H54 (cell line): ENCODE data around the gene TAT.
"Not testable (repeated sequence)": the region's sequence is repeated elsewhere in the genome, so short reads cannot be mapped to it uniquely, and the experiment has no call there.

ENCODE experiments used
- DNase-seq: peaks from one replicate; pipeline ENCODE4 v3.0.0; 2011; ENCODE audit warnings: low spot score, mixed read lengths; ENCODE audit not compliant: insufficient read length
- FAIRE-seq: peaks from 3 replicates; lab custom pipeline; 2011; peaks lifted over from hg19 to GRCh38; lab: Jason Lieb, UNC
- POLR2A ChIP-seq: IDR thresholded peaks from 2 replicates; pipeline ENCODE4 v1.6.1; 2011; ENCODE audit warnings: low read depth, mild to moderate bottlenecking, low read length

TAT gene

GRCh38 chr16:71593048-71593999 lies 16.4 kb upstream of the TAT start:
- TF ChIP-seq POLR2A = no peak
- FAIRE-seq (no peak), DNase-seq (no peak)

GRCh38 chr16:71591917-71592316 lies 15.0 kb upstream of the TAT start:
- DNase-seq (no peak), FAIRE-seq (no peak)

GRCh38 chr16:71590584-71590983 lies 13.7 kb upstream of the TAT start:
- FAIRE-seq = no peak
- DNase-seq = no peak
- TF ChIP-seq POLR2A = no peak

More at GRCh38 chr16:71591917-71592316, 15.0 kb upstream of the TAT start:
- TF ChIP-seq POLR2A = no peak

GRCh38 chr16:71590071-71590470 lies 13.2 kb upstream of the TAT start:
- not testable (repeated sequence) for FAIRE-seq, DNase-seq

- FAIRE-seq, DNase-seq: not testable (repeated sequence)
Measured at GRCh38 chr16:71589334-71589733, 12.4 kb upstream of the TAT start.

DNA sequence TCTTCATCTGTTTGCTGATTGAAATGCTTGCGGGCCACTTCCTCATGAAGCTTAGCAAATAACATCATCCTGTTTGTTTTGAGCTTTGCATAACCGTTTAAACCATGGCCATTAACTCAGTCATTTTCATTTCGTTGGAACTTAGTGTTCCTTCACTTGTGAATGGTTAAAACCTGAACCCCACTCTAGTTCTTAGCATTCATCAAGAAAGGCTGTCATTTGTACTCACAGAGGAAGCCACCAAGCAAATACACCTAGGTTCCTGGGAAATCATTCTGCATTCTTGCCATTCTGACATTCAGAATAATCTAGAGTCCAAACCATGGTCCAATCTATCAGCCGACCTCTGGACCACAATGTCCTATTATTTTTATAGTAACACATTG lies 8.4 kb upstream of the TAT start:
- no peak for TF ChIP-seq POLR2A
- no peak for DNase-seq
- FAIRE-seq = no peak

DNA sequence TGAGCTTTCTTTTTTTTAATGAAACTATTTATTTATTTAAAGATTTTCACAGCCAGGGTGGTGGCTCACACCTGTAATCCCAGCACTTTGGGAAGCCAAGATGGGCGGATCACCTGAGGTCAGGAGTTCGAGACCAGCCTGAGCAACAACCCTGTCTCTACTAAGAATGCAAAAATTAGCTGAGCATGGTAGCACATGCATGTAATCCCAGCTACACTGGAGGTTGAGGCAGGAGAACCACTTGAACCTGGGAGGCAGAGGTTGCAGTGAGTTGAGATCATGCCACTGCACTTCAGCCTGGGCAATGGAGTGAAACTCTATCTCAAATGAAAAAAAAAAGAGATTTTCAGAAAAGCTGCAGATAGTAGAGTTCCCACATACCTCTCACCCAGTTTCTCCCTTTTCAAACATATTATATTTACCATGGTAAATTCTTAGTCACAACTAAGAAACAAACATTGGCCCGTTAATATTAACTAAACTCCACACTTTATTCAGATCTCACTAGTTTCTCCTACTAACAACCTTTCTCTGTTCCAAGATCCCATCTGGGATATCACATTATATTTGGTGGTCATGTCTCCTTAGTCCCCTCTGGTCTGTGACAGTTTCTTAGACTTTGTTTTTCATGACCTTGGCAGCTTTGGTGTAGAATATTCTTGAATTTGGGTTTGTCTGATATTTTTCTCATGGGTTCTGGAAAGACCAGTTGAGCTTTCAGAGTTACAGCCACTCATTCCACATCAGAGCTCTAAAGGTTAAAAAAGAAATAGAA lies 7.8 kb upstream of the TAT start:
- FAIRE-seq (no peak), DNase-seq (no peak)
- TF ChIP-seq POLR2A = no peak

DNA sequence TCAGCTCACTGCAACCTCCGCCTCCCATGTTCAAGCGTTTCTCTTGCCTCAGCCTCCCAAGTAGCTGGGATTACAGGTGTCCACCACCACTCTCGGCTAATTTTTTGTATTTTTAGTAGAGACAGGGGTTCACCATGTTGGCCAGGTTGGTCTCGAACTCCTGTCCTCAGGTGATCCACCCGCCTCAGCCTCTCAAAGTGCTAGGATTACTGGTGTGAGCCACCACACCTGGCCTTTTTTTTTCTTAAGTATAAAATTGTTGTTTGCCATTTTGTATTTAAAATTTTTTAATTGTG lies 5.6 kb upstream of the TAT start:
- not testable (repeated sequence) for FAIRE-seq, DNase-seq

- FAIRE-seq (no peak), DNase-seq (no peak)
- TF ChIP-seq POLR2A = no peak
Measured at GRCh38 chr16:71574702-71575101, 2.2 kb downstream of the TAT start.

DNA sequence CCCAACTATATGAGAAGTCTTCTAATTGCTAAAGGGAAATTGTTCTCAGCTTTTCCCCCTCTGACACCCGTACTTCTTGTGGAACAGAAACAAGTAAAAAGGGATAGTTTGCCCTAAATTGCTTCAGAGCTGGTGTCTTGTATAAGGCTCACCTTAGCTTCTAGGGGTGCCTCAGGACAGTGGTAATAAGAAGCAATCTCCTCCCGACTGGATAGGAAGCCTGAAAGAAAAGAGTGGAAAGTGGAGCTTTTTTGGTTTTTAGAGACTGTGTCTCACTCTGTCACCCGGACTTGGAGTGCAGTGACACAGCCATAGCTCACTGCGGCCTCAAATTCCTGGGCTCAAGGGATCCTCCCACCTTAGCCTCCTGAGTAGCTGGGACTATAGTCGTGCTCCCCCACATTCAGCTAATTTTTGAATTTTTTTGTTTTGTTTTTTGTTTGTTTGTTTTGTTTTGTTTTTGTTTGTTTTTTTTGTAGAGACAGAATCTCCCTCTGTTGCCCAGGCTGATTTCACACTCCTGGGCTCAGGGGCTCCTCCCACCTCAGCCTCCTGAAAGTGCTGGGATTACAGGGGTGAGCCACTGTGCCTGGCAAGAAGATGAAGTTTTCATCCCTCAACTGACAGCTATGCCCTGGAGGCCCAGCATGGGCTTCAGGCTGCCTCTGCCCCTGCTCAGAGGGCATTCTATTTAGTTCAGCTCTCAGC lies 3.4 kb downstream of the TAT start:
- DNase-seq (no peak), FAIRE-seq (no peak)
- TF ChIP-seq POLR2A = no peak

GRCh38 chr16:71572497-71573116 lies 4.3 kb downstream of the TAT start:
- no peak for TF ChIP-seq POLR2A
- no peak for FAIRE-seq
- no peak for DNase-seq

GRCh38 chr16:71570144-71570543 lies 6.7 kb downstream of the TAT start:
- no peak for FAIRE-seq
- no peak for TF ChIP-seq POLR2A
- no peak for DNase-seq

DNA sequence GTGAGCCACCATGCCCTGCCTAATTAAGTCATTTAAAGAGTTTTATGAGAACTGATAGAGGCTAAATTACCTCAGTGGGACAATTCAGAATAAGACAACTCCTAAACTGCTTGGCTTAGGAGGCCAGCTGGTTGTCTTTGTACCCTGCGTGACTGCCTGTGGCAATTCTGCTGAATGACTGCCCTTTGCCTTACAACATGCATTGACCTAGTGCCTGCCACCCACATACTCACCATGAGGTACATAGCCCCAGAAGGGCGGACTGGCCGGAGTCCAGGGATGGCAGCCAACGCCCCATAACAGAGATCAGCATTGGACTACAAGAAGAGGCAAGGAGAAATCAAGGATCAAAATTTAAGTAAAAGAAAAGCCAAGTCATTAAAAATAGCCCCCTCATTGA lies 7.3 kb downstream of the TAT start:
- FAIRE-seq (no peak), DNase-seq (no peak)
- no peak for TF ChIP-seq POLR2A

DNA sequence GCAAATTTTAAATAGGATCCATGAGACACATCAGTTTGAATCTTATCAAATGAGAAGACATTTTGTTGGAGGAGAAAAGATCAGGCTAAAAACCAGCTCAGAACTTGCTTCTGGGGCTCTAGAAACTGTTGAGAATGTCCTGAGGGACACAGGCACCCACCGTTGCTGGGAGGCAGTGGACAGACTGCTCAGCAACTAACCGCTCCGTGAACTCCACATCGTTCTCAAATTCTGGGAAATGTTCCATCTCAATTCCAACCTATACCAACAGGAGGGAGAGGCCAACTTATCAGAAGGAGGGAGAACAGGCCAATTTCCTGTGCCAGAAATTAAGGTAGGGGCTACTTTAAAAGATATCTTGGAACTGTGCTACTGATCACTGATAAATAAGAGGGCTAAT lies 8.3 kb downstream of the TAT start:
- no peak for FAIRE-seq
- no peak for DNase-seq
- no peak for TF ChIP-seq POLR2A

DNA sequence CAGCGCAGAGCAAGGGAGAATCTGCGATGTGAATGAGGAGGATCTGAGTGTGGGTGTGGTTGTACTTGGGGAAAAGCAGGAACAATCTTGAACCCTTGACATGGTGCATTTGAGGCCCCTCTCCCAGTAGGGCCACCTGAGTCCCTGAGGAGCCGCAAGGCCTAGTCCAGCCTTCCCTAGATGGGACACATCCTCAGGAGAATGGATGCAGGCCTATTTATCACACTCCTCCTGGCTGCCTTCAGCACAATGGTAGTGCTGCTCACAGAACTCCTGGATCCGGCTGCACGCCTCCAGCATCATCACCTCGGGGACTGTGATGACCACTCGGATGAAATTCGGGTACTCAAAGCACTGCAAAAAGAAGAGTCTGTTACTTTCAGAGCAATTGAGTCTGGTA lies 9.0 kb downstream of the TAT start:
- TF ChIP-seq POLR2A = no peak
- no peak for FAIRE-seq
- no peak for DNase-seq
